AG04450 (cell line): ENCODE measurements around the gene CSNK1A1. TPM values are rescaled to one million over a fixed set of nuclear protein-coding genes. Genes with fewer than 3 reads are reported as not detected.

Source experiments
- CTCF ChIA-PET: fragments of 300-600, 350-600 bp; formaldehyde crosslinking; extraction: SDS; loops from one replicate; lab custom pipeline; 2022; ENCODE audit warnings: antibody characterized with exemption, inconsistent platforms; lab: Charles Lee
- POLR2A ChIA-PET: fragments of 350-600 bp; formaldehyde crosslinking; extraction: SDS; loops from one replicate; lab custom pipeline; 2021; ENCODE audit warnings: antibody characterized with exemption, inconsistent platforms; lab: Yijun Ruan, JAX
- DNase-seq: peaks from one replicate; pipeline ENCODE4 v3.0.0-alpha.2; 2011; ENCODE audit warnings: low read depth, low spot score
- H3K27ac ChIP-seq: one replicate; pipeline ENCODE4 v1.5.1; 2012; ENCODE audit warnings: low read depth, low read length, control low read depth
- H3K27me3 ChIP-seq: one replicate; pipeline ENCODE4 v1.6.0; 2012; ENCODE audit warnings: low read length; ENCODE audit not compliant: control insufficient read depth, insufficient read depth
- H3K4me3 ChIP-seq: 2 replicates; pipeline ENCODE4 v1.5.1; 2011; ENCODE audit warnings: mild to moderate bottlenecking, low read depth, low read length, control low read depth
- H3K9me3 ChIP-seq: 2 replicates; pipeline ENCODE4 v1.5.1; 2012; ENCODE audit warnings: low read length; ENCODE audit not compliant: control insufficient read depth, insufficient read depth
- CTCF ChIP-seq: IDR thresholded peaks from 2 replicates; pipeline ENCODE4 v1.5.1; 2011; ENCODE audit warnings: low read depth, low read length, control low read depth, inconsistent platforms
- polyA plus RNA-seq: library from polyadenylated mRNA; depleted of rRNA; stranded (reverse); fragments of >200 nt; gene quantifications from 2 replicates; pipeline ENCODE4 v1.2.3, GENCODE V29; 2011

Gene CSNK1A1
- polyA plus RNA-seq, 1 experiment = 329 TPM

GRCh38 chr5:149452007-149452664 lies 99.1 kb downstream of the CSNK1A1 start:
- H3K9me3 ChIP-seq = no peaks in the 10 kb centered on the region
- no peaks in the 10 kb centered on the region for H3K27me3 ChIP-seq
- POLR2A ChIA-PET = interaction anchor here (0.9 to 1.8 kb wide), 4 partner anchors 14 to 99 kb away, joined by 3 to 4 read pairs (median 4); partner anchors contain the start of gene CSNK1A1
- TF ChIP-seq CTCF = no peak
- no peak overlapping the region for H3K4me3 ChIP-seq
- CTCF ChIA-PET = interaction anchor here (0.9 to 1.3 kb wide), 2 partner anchors 70 to 110 kb away, joined by 3 to 4 read pairs; no protein-coding TSS in a partner anchor
- no peak for DNase-seq
- H3K27ac ChIP-seq = peak overlapping the region; percentile 82

GRCh38 chr5:149450199-149450598 lies 101.0 kb downstream of the CSNK1A1 start:
- DNase-seq = peak; percentile 44
- CTCF ChIA-PET = no interaction called here
- Histone ChIP-seq H3K27me3 (no peaks in the 10 kb centered on the region), H3K27ac (peak overlapping the region; percentile 75), H3K4me3 (no peak overlapping the region), H3K9me3 (no peaks in the 10 kb centered on the region)
- POLR2A ChIA-PET = no interaction called here
- no peak for TF ChIP-seq CTCF

- ChIA-PET CTCF (interaction anchor here (1.0 to 1.2 kb wide), 4 partner anchors 95 to 170 kb away, joined by 3 to 4 read pairs (median 4); partner anchors contain the start of gene CSNK1A1), POLR2A (interaction anchor here (1.1 to 1.2 kb wide), 2 partner anchors 37 to 116 kb away, joined by 3 to 4 read pairs; no protein-coding TSS in a partner anchor)
- Histone ChIP-seq H3K9me3 (no peaks in the 10 kb centered on the region), H3K27ac (no peak overlapping the region), H3K4me3 (no peak overlapping the region), H3K27me3 (no peaks in the 10 kb centered on the region)
- DNase-seq = no peak
- TF ChIP-seq CTCF = peak; percentile 45
These were observed 102.2 kb downstream of the CSNK1A1 start for GRCh38 chr5:149448831-149449714.

- TF ChIP-seq CTCF = no peak
- Histone ChIP-seq H3K27me3 (no peaks in the 10 kb centered on the region), H3K9me3 (no peaks in the 10 kb centered on the region), H3K4me3 (no peak overlapping the region), H3K27ac (peak overlapping the region; percentile 2)
- no peak for DNase-seq
- ChIA-PET POLR2A (interaction anchor here (0.6 to 1.2 kb wide), 3 partner anchors 38 to 171 kb away, joined by 3 to 6 read pairs (median 4); no protein-coding TSS in a partner anchor), CTCF (interaction anchor here (1.0 to 1.2 kb wide), 4 partner anchors 96 to 171 kb away, joined by 3 to 4 read pairs (median 4); partner anchors contain the start of gene CSNK1A1)
These were observed 102.8 kb downstream of the CSNK1A1 start for GRCh38 chr5:149448431-149448830.
